NCI-H748 (cell line): Measurements from ENCODE around the gene FMO3.

Experiments used
- DNase-seq: peaks from one replicate; lab custom pipeline; 2025; ENCODE audit not compliant: unreplicated experiment; lab: John Stamatoyannopoulos, UW

The FMO3 gene

DNA sequence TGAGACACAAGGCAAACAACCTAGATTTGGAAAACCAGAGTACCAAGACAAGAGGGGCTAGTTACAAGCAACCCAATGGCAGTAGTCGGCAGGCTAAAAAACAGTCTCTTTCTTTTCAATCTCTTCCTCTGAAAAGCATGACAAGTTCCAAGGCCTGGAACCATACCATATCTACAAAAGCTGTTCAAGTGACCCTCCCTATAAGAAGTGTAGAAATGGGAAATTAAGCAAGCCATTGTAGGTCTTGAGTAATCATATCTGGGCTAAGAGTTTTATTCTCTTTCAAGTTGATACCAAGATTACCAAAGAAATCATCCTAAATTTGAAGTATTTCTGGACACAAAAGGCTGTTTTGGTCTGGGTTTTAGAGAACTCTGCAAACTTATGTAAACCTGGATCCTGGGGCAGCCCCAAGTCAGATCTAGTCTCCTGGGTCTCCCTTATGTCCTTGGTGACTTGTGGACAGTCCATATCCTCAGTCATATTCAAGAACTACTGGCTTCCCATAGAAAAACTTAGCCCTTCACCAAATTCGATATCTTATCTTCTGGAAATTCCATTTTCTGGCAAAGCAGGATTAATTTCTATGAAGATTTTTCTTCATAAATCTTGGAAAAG, 24.7 kb downstream of the FMO3 start:
- no peak for DNase-seq

- DNase-seq: no peak
Observed at GRCh38 chr1:171116676-171117075, 26.0 kb downstream of the FMO3 start.

- DNase-seq: no peak
Observed at GRCh38 chr1:171117085-171117484, 26.4 kb downstream of the FMO3 start.

- DNase-seq: no peak
Observed at GRCh38 chr1:171119648-171120047, 28.9 kb downstream of the FMO3 start.

DNA sequence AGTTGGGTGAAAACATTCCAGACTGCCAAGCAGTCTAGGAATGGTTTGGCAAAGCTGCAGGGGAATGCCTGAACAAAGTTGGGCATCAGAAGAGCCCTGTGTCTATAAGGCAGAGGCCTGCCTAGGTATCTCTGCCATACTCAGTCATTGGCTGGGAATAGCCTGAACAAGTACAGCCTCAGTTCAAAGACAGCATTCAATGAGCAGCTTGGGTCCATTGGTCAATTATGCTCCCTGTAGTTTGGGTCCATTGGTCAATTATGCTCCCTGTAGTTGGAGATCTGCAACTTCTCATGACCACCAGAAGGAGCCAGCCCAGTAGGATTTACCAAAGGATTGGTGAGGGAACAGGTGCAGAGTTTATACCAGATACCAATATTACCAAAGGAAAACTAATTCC, 31.6 kb downstream of the FMO3 start:
- no peak for DNase-seq

DNA sequence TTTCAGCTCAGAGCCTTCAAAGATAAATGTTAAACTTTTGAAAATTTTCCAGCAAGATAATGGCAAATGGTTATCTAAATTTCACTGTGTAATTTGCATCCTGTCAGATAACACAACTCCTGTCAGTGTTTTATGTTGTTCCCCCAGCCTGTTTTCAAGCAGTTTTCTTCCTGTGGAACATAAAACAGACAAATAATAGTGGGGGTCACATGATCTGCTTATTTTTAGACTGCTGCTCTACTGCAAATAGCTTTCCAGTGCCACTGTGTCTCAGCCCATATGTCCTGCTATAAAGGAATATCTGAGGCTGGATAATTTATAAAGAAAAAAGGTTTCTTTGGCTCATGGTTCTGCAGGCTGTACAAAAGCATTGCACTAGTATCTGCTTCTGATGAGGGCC, 32.2 kb downstream of the FMO3 start:
- DNase-seq: no peak

GRCh38 chr1:171126504-171126903, 35.8 kb downstream of the FMO3 start:
- DNase-seq: no peak

- DNase-seq: no peak
Observed at GRCh38 chr1:171127099-171127498, 36.4 kb downstream of the FMO3 start.

DNA sequence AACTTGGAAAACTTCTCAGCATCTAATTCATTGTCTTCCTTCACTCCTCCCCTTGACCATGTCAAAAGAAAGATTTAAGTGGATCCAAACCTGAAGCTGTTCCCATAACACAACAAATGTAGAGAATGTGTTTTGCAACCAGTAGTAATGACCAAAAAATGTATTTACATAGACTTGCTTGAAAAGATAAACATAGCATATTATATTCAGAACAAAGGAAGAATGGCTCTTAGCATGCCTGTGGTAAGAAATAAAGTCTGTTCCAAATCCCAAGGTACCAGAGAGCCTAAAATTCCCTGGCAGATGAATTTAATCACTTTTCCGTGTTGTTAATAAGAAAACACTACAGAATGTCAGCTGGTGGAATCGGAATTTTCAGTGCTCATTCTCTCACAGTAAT, 36.8 kb downstream of the FMO3 start:
- no peak for DNase-seq

- DNase-seq: no peak
Observed at GRCh38 chr1:171128463-171128862, 37.8 kb downstream of the FMO3 start.

GRCh38 chr1:171134204-171134923, 43.7 kb downstream of the FMO3 start:
- DNase-seq: no peak

- peak; percentile 60 for DNase-seq
Observed at GRCh38 chr1:171137580-171137979, 46.9 kb downstream of the FMO3 start.

GRCh38 chr1:171138980-171139379, 48.3 kb downstream of the FMO3 start:
- no peak for DNase-seq

GRCh38 chr1:171139890-171140289, 49.2 kb downstream of the FMO3 start:
- DNase-seq: peak; percentile 52

GRCh38 chr1:171140401-171140800, 49.7 kb downstream of the FMO3 start:
- DNase-seq: no peak

GRCh38 chr1:171140956-171141687, 50.4 kb downstream of the FMO3 start:
- peak; percentile 33 for DNase-seq

DNA sequence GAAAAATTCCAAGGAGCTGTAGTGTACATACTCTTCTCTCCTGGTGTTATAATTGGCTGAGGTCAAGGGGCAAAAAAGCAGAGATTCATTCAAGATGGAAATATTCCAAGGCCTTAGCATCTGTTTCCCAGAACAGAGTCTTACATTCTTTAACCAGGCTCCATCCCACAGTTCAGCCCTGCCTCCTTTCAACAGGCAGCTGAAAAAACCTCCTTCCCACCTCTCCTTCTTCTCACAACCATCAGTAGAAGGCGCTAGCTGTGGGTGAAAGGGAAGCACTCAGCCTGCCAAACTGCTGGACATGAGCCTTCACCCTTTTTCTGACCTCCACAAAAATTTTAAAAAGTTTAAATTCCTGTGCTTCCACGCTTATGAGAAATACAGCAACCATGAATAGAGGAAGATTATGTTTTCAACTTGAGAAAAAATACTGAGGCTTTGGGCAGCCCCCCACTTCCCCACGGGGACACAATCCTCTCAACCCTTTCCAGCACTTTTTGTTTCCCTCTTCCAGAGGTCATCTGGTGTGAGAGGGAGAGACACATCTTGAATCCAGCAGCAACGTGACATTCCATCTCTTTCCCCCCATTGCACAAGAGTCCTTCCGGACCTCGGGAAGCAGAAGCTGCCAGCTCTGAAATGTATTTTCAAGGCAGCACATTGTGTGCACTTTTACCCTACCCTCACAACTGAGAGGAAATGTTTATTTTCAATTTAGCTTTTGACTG, 51.1 kb downstream of the FMO3 start:
- DNase-seq: no peak

GRCh38 chr1:171142416-171143385, 52.0 kb downstream of the FMO3 start:
- peak; percentile 61 for DNase-seq

DNA sequence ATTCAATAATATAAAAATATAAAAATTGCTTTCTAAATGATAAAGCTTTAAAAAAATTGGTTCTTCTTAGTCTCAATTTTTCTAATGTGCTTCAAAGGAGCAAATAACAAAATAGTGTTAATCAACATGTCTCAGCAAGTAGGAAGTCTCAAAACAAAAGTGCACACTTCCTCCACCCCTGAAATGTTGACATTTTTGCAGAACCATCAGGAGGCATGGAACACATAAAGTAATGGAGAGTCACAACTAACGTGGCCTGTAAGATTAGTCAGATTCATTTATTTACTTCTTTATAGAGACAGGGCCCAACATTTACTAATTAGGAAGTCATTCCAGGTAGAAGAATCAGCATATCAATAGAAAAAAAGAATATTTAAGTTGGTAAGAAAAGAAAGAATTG, 59.5 kb downstream of the FMO3 start:
- DNase-seq: no peak

- no peak for DNase-seq
Observed at GRCh38 chr1:171152549-171152948, 61.8 kb downstream of the FMO3 start.
